DOHH2 (cell line): ENCODE data around the gene FA2H.

ENCODE experiments used
- H3F3A ChIP-seq: fragments of 200-600 bp; sonication (generic), shearing (Covaris generic); 2 replicates; pipeline ENCODE4 v1.6.0; 2016; ENCODE audit warnings: antibody characterized with exemption, mild to moderate bottlenecking; ENCODE audit not compliant: control insufficient read depth, insufficient read depth
- H3K27ac ChIP-seq: fragments of 200-600 bp; sonication (generic); 2 replicates; pipeline ENCODE4 v1.5.1; 2014; ENCODE audit warnings: low read depth, mild to moderate bottlenecking, low read length, moderate library complexity
- H3K27me3 ChIP-seq: fragments of 200-600 bp; sonication (generic); 2 replicates; pipeline ENCODE4 v1.6.1; 2014; ENCODE audit warnings: mild to moderate bottlenecking, low read length, mixed read lengths; ENCODE audit not compliant: control insufficient read depth
- H3K36me3 ChIP-seq: fragments of 200-600 bp; sonication (generic); 2 replicates; pipeline ENCODE4 v1.6.1; 2014; ENCODE audit warnings: mild to moderate bottlenecking, low read length, moderate library complexity, mixed read lengths; ENCODE audit not compliant: control insufficient read depth
- H3K4me1 ChIP-seq: fragments of 200-600 bp; sonication (generic); 2 replicates; pipeline ENCODE4 v1.6.1; 2014; ENCODE audit warnings: mild to moderate bottlenecking, low read length, mixed read lengths; ENCODE audit not compliant: control insufficient read depth
- H3K4me2 ChIP-seq: fragments of 200-600 bp; sonication (generic); 2 replicates; pipeline ENCODE4 v1.6.0; 2014; ENCODE audit warnings: mild to moderate bottlenecking, low read length, moderate library complexity
- H3K4me3 ChIP-seq: fragments of 200-600 bp; sonication (generic); 2 replicates; pipeline ENCODE4 v1.5.1; 2014; ENCODE audit warnings: mild to moderate bottlenecking, low read length, mixed read lengths
- H3K79me2 ChIP-seq: fragments of 200-600 bp; sonication (generic); 2 replicates; pipeline ENCODE4 v1.6.1; 2014; ENCODE audit warnings: mild to moderate bottlenecking, low read length, mixed read lengths; ENCODE audit not compliant: control insufficient read depth
- H3K9me2 ChIP-seq: fragments of 200-600 bp; sonication (generic); replicated peaks from 2 replicates; pipeline ENCODE4 v1.6.1; 2014; ENCODE audit warnings: mild to moderate bottlenecking, low read length, mixed read lengths; ENCODE audit not compliant: control insufficient read depth
- H3K9me3 ChIP-seq: fragments of 200-600 bp; sonication (generic); 2 replicates; pipeline ENCODE4 v1.6.1; 2014; ENCODE audit warnings: antibody characterized with exemption, low read length, mixed read lengths; ENCODE audit not compliant: control insufficient read depth, insufficient read depth
- H4K20me1 ChIP-seq: fragments of 200-600 bp; sonication (generic); 2 replicates; pipeline ENCODE4 v1.6.0; 2014; ENCODE audit warnings: low read depth, mild to moderate bottlenecking, antibody characterized with exemption, low read length, moderate library complexity; ENCODE audit not compliant: control insufficient read depth, insufficient read depth
- EZH2phosphoT487 ChIP-seq: fragments of 200-600 bp; sonication (generic); IDR thresholded peaks from 2 replicates; pipeline ENCODE4 v1.6.1; 2017; ENCODE audit warnings: borderline replicate concordance, mild to moderate bottlenecking, antibody characterized with exemption, low read length, moderate library complexity, mixed read lengths
- TF ChIP-seq, protein P1 (sequence below): fragments of 200-600 bp; sonication (generic); IDR thresholded peaks from one replicate; pipeline ENCODE4 v1.5.1; 2014; ENCODE audit warnings: antibody characterized with exemption, mild to moderate bottlenecking, low read depth, low read length; ENCODE audit not compliant: poor library complexity, severe bottlenecking

The FA2H gene

DNA sequence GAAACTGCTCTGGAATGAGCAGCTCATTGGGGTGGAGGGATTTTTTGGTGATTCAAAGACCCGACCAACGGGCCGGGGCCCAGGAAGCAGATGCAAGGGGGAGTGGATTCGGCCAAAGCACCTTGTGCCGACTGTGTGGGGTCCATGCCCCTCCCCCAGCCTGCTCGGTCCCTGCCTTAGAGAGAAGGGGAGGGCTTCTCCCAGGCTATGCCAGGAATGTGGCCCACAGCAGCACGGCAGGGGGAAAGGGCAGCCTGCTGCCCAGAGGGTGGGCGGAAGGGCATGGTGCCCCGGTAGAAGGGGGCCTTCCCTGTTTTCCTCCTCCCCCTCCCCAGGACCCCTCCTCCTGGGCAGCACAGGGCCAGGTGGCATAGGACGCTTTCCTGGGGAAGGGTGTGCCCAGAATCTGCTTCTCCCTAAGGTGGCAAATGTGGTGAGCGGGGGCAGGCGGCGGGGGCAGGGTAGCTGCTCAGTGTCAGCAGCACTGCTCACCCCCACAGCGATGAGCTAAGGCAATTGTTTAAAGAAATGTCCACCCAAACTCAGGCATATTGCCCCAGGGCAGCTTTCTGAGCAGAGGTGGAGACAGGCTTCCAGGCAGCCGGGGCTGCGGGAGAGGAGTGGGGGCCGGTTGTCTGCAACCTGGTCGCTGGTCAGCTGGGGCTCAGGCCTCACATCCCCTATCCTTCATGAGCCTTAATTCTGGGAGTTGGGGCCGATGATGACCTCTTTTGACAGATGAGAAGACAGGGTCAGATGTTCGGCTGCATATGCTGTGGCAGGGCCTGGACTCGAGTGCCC, 40.1 kb downstream of the FA2H start:
- Histone ChIP-seq H3K4me3 (no peak overlapping the region), H3F3A (no peaks in the 10 kb centered on the region), H3K9me3 (no peaks in the 10 kb centered on the region), H3K4me1 (no peaks in the 10 kb centered on the region), H3K9me2 (no peaks in the 10 kb centered on the region), H3K79me2 (no peaks in the 10 kb centered on the region), H3K36me3 (no peaks in the 10 kb centered on the region), H3K4me2 (no peak overlapping the region), H3K27me3 (no peaks in the 10 kb centered on the region), H3K27ac (no peak overlapping the region), H4K20me1 (no peaks in the 10 kb centered on the region)
- TF ChIP-seq EZH2phosphoT487 = no peak
- TF ChIP-seq, protein P1, sequence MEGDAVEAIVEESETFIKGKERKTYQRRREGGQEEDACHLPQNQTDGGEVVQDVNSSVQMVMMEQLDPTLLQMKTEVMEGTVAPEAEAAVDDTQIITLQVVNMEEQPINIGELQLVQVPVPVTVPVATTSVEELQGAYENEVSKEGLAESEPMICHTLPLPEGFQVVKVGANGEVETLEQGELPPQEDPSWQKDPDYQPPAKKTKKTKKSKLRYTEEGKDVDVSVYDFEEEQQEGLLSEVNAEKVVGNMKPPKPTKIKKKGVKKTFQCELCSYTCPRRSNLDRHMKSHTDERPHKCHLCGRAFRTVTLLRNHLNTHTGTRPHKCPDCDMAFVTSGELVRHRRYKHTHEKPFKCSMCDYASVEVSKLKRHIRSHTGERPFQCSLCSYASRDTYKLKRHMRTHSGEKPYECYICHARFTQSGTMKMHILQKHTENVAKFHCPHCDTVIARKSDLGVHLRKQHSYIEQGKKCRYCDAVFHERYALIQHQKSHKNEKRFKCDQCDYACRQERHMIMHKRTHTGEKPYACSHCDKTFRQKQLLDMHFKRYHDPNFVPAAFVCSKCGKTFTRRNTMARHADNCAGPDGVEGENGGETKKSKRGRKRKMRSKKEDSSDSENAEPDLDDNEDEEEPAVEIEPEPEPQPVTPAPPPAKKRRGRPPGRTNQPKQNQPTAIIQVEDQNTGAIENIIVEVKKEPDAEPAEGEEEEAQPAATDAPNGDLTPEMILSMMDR = no peak

DNA sequence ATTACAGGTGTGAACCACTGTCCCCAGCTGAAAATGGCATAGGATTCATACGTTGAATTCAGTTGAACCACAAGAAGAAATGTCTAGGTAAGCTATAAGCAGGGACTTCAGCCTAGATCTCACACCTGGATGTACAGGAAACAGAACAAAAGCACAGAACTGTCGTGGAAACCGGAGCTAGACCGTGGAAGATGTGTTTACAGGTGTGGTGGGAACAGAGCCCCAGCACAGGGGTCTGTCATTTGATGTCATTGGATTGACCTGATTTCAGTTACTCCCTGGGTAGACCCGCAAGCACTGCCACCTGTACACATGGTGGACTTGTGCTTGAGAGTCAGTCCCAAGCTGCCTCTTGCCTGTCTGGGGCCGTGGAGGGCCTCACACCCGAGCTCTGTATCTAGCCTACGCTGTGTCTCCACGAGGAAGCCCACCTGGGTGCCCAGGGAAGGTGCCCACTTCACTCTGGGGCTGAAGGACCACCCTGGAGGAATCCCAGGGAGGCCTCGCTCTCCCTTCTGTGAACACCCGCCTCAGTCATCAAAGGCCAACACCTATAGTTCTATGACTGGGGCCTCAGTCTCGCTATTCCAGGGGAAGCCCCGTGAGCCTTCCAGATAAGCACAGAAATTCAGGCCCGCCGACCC, 41.8 kb downstream of the FA2H start:
- no peaks in the 10 kb centered on the region for H3K9me3 ChIP-seq
- H3K27me3 ChIP-seq = no peaks in the 10 kb centered on the region
- H3K4me3 ChIP-seq = no peak overlapping the region
- H3K36me3 ChIP-seq = no peaks in the 10 kb centered on the region
- H3K27ac ChIP-seq = no peak overlapping the region
- H3K79me2 ChIP-seq = no peaks in the 10 kb centered on the region
- H3F3A ChIP-seq = no peaks in the 10 kb centered on the region
- H3K4me2 ChIP-seq = no peak overlapping the region
- no peaks in the 10 kb centered on the region for H3K9me2 ChIP-seq
- no peak for TF ChIP-seq EZH2phosphoT487
- TF ChIP-seq, protein P1 = no peak
- no peaks in the 10 kb centered on the region for H3K4me1 ChIP-seq
- no peaks in the 10 kb centered on the region for H4K20me1 ChIP-seq

DNA sequence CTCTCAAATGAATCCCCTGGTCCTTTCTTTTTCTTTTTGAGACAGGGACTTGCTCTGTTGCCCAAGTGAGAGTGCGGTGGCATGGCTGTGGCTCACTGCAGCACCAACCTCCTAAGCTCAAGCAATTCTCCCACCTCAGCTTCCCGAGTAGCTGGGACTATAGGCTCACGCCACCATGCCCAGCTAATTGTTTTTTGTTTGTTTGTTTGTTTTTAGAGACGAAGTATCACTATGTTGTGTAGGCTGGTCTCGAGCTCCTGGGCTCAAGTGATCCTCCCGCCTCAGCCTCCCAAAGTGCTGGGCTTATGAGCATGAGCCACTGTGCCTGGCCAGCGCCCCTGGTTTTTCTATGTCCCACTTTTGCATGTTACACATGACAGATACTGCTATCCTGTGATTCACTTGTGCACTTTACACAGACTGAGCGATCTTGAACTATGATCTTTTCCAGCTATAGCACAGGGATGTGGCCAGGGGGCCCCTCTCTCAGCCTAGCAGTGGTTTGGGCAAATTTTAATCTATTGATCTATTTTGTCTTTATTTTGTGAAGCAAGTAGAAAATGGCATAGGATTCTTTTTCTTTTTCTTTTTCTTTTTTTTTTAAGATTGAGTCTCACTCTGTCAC, 42.7 kb downstream of the FA2H start:
- H4K20me1 ChIP-seq = no peaks in the 10 kb centered on the region
- no peak overlapping the region for H3K27ac ChIP-seq
- H3K4me1 ChIP-seq = no peaks in the 10 kb centered on the region
- no peaks in the 10 kb centered on the region for H3K27me3 ChIP-seq
- H3K9me3 ChIP-seq = peaks cover 5% of the 10 kb centered on the region
- no peak overlapping the region for H3K4me3 ChIP-seq
- H3K36me3 ChIP-seq = no peaks in the 10 kb centered on the region
- no peak overlapping the region for H3K4me2 ChIP-seq
- H3F3A ChIP-seq = no peaks in the 10 kb centered on the region
- no peak for TF ChIP-seq EZH2phosphoT487
- TF ChIP-seq, protein P1 = no peak
- H3K9me2 ChIP-seq = no peaks in the 10 kb centered on the region
- H3K79me2 ChIP-seq = no peaks in the 10 kb centered on the region
